ENCODE results near the gene ITGA8. TPM values are rescaled to one million over a fixed set of nuclear protein-coding genes. Genes with fewer than 3 reads are reported as not detected.
"Not testable (repeated sequence)": the region's sequence is repeated elsewhere in the genome, so short reads cannot be mapped to it uniquely, and the experiment has no call there.

The ITGA8 gene
- total and polyA plus RNA-seq, 2 donors (not counting 1 experiment from before 2014, with no cell fraction given), result not detected

GRCh38 chr10:15476337-15476736 lies 243.4 kb downstream of the ITGA8 start:
- ChIA-PET POLR2A (no interaction called here), CTCF (no interaction called here)
- no peaks in the 10 kb centered on the region for H3K4me1 Mint-ChIP-seq

GRCh38 chr10:15475439-15475838 lies 244.3 kb downstream of the ITGA8 start:
- H3K79me2 ChIP-seq (ENCODE audit: control insufficient read depth, insufficient read depth, low read length); H3K4me3 ChIP-seq (ENCODE audit: control extremely low read depth in 1 of 5, extremely low read depth in 1 of 5, insufficient read depth in 1 of 5, low read depth in 2 of 5, low read length in 4 of 5); H3K27ac Mint-ChIP-seq; POLR2A ChIA-PET; H3K36me3 ChIP-seq (replicated peaks in 1 of 2; ENCODE audit: control extremely low read depth in 1 of 2, control insufficient read depth in 1 of 2, extremely low read depth in 1 of 2, insufficient read depth in 2 of 2, low read length in 1 of 2); H3K27ac ChIP-seq (ENCODE audit: low read length in 2 of 2); CTCF ChIA-PET; H3K9ac ChIP-seq (ENCODE audit: low read length); H3K9me3 ChIP-seq (ENCODE audit: control extremely low read depth in 1 of 3, control insufficient read depth in 2 of 3, insufficient read depth in 1 of 3, low read length in 2 of 3); H4K20me1 ChIP-seq (ENCODE audit: control insufficient read depth, insufficient read depth, low read length, poor library complexity, severe bottlenecking); ATAC-seq (ENCODE audit: low read depth); H3K4me1 Mint-ChIP-seq; H3K9me3 Mint-ChIP-seq (ENCODE audit: insufficient read depth); DNase-seq; intact Hi-C loops (cut with micrococcal nuclease); H3K27me3 ChIP-seq (replicated peaks in 1 of 4; ENCODE audit: control extremely low read depth in 1 of 4, control insufficient read depth in 3 of 4, insufficient read depth in 4 of 4, low read length in 3 of 4); H3K4me2 ChIP-seq (replicated peaks; ENCODE audit: low read depth, low read length, poor library complexity, severe bottlenecking); H3K4me1 ChIP-seq (ENCODE audit: control insufficient read depth in 2 of 2, insufficient read depth in 2 of 2, low read length in 2 of 2); H2AFZ ChIP-seq (ENCODE audit: insufficient read depth, low read depth, low read length, poor library complexity, severe bottlenecking); H3K4me3 Mint-ChIP-seq: not testable (repeated sequence)
- H3K27me3 Mint-ChIP-seq, result peaks cover 11% of the 10 kb centered on the region

More at GRCh38 chr10:15476337-15476736, 243.4 kb downstream of the ITGA8 start:
- H3K79me2 ChIP-seq (ENCODE audit: control insufficient read depth, insufficient read depth, low read length), result no peaks in the 10 kb centered on the region
- no peaks in the 10 kb centered on the region for H3K27me3 ChIP-seq (replicated peaks in 1 of 4; ENCODE audit: control extremely low read depth in 1 of 4, control insufficient read depth in 3 of 4, insufficient read depth in 4 of 4, low read length in 3 of 4)
- intact Hi-C loops (cut with micrococcal nuclease), result no loop called here
- no peak overlapping the region for H3K4me2 ChIP-seq (replicated peaks; ENCODE audit: low read depth, low read length, poor library complexity, severe bottlenecking)
- 100% methylated on average over 1 of the region's 4 CpGs for WGBS (ENCODE audit: insufficient coverage)
- no peaks in the 10 kb centered on the region for H4K20me1 ChIP-seq (ENCODE audit: control insufficient read depth, insufficient read depth, low read length, poor library complexity, severe bottlenecking)
- no peaks in the 10 kb centered on the region for H3K4me1 ChIP-seq (ENCODE audit: control insufficient read depth in 2 of 2, insufficient read depth in 2 of 2, low read length in 2 of 2)
- H3K9me3 ChIP-seq (ENCODE audit: control extremely low read depth in 1 of 3, control insufficient read depth in 2 of 3, insufficient read depth in 1 of 3, low read length in 2 of 3), result no peaks in the 10 kb centered on the region
- no peak overlapping the region for H3K4me3 ChIP-seq (ENCODE audit: control extremely low read depth in 1 of 5, extremely low read depth in 1 of 5, insufficient read depth in 1 of 5, low read depth in 2 of 5, low read length in 4 of 5)
- peaks cover 11% of the 10 kb centered on the region for H3K27me3 Mint-ChIP-seq
- no peak overlapping the region for H2AFZ ChIP-seq (ENCODE audit: insufficient read depth, low read depth, low read length, poor library complexity, severe bottlenecking)
- no peak overlapping the region for H3K4me3 Mint-ChIP-seq
- TF ChIP-seq EZH2 (IDR thresholded peaks at IDR 0.05; ENCODE audit: borderline replicate concordance, insufficient read depth, low read depth, low read length, poor library complexity, severe bottlenecking), result no peak
- TF ChIP-seq, protein P1, sequence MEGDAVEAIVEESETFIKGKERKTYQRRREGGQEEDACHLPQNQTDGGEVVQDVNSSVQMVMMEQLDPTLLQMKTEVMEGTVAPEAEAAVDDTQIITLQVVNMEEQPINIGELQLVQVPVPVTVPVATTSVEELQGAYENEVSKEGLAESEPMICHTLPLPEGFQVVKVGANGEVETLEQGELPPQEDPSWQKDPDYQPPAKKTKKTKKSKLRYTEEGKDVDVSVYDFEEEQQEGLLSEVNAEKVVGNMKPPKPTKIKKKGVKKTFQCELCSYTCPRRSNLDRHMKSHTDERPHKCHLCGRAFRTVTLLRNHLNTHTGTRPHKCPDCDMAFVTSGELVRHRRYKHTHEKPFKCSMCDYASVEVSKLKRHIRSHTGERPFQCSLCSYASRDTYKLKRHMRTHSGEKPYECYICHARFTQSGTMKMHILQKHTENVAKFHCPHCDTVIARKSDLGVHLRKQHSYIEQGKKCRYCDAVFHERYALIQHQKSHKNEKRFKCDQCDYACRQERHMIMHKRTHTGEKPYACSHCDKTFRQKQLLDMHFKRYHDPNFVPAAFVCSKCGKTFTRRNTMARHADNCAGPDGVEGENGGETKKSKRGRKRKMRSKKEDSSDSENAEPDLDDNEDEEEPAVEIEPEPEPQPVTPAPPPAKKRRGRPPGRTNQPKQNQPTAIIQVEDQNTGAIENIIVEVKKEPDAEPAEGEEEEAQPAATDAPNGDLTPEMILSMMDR (IDR thresholded peaks at IDR 0.05), result no peak
- H3K9ac ChIP-seq (ENCODE audit: low read length), result no peak overlapping the region
- H3K27ac Mint-ChIP-seq, result no peak overlapping the region
- H3K36me3 ChIP-seq (replicated peaks in 1 of 2; ENCODE audit: control extremely low read depth in 1 of 2, control insufficient read depth in 1 of 2, extremely low read depth in 1 of 2, insufficient read depth in 2 of 2, low read length in 1 of 2), result no peaks in the 10 kb centered on the region
- no peaks in the 10 kb centered on the region for H3K9me3 Mint-ChIP-seq (ENCODE audit: insufficient read depth)
- no peak overlapping the region for H3K27ac ChIP-seq (ENCODE audit: low read length in 2 of 2)
- DNase-seq, result no peak
- no peak for ATAC-seq (ENCODE audit: low read depth)
